Panc1 (cell line): ENCODE results near the gene SPATA32. TPM values are rescaled to one million over a fixed set of nuclear protein-coding genes. Genes with fewer than 3 reads are reported as not detected.

ENCODE experiments used
- ATAC-seq: fragments of 200-7000 bp; cut with Tn5 transposase; 2 replicates; pipeline ENCODE4 v1.9.1; 2020; ENCODE audit warnings: mild to moderate bottlenecking, moderate library complexity
- BruUV-seq: library from RNA; stranded (reverse); fragments of 400-500 nt; replicated peaks from 2 replicates; lab custom pipeline; 2021; lab: Mats Ljungman, UMichigan
- CTCF ChIA-PET: fragments of 300-600 bp; sonication (Branson Sonifier 250); formaldehyde crosslinking; loops from one replicate; lab custom pipeline; 2022; ENCODE audit warnings: antibody characterized with exemption; lab: Charles Lee
- POLR2A ChIA-PET: fragments of 300-600 bp; sonication (Branson Sonifier 250); formaldehyde crosslinking; loops from one replicate; lab custom pipeline; 2022; ENCODE audit warnings: antibody characterized with exemption; lab: Charles Lee
- DNase-seq: peaks from one replicate; pipeline ENCODE4 v3.0.0-alpha.2; 2010; ENCODE audit warnings: low read depth, low spot score
- H3K27ac ChIP-seq: 2 replicates; pipeline ENCODE4 v1.5.1; 2011; ENCODE audit warnings: mild to moderate bottlenecking, low read length, inconsistent platforms
- H3K27me3 ChIP-seq: fragments of 200-500 bp; sonication (Bioruptor generic); 2 replicates; pipeline ENCODE4 v1.6.0; 2014; ENCODE audit warnings: low read length, inconsistent platforms; ENCODE audit not compliant: control insufficient read depth, insufficient read depth
- H3K36me3 ChIP-seq: fragments of 200-500 bp; sonication (Bioruptor generic); 2 replicates; pipeline ENCODE4 v1.5.1; 2014; ENCODE audit warnings: inconsistent platforms, mild to moderate bottlenecking, low read length, moderate library complexity; ENCODE audit not compliant: control insufficient read depth, insufficient read depth
- H3K4me1 ChIP-seq: 2 replicates; pipeline ENCODE4 v1.5.1; 2011; ENCODE audit warnings: inconsistent platforms, mild to moderate bottlenecking, low read length, moderate library complexity; ENCODE audit not compliant: control insufficient read depth, insufficient read depth
- H3K4me3 ChIP-seq, 2 experiments: 2 replicates each; pipeline ENCODE4 v1.5.1; 2011 to 2012; ENCODE audit warnings: low read depth in 2 of 2, low read length in 2 of 2, mild to moderate bottlenecking in 2 of 2, inconsistent platforms in 1 of 2, moderate library complexity in 1 of 2
- H3K9me3 ChIP-seq: fragments of 200-500 bp; sonication (Bioruptor generic); 2 replicates; pipeline ENCODE4 v1.5.1; 2014; ENCODE audit warnings: low read depth, mild to moderate bottlenecking, inconsistent platforms, low read length, moderate library complexity; ENCODE audit not compliant: control insufficient read depth, insufficient read depth
- POLR2AphosphoS5 ChIP-seq: IDR thresholded peaks from 2 replicates; pipeline ENCODE4 v1.6.1; 2012; ENCODE audit warnings: mild to moderate bottlenecking, low read depth, low read length, moderate library complexity
- SIN3A ChIP-seq: IDR thresholded peaks from 2 replicates; pipeline ENCODE4 v1.6.1; 2012; ENCODE audit warnings: low read depth, mild to moderate bottlenecking, low read length, moderate library complexity, borderline replicate concordance; ENCODE audit not compliant: insufficient read depth
- TCF7L2 ChIP-seq: IDR thresholded peaks from 2 replicates; pipeline ENCODE4 v1.6.1; 2011; ENCODE audit warnings: mild to moderate bottlenecking, low read depth, low read length, inconsistent platforms
- in situ Hi-C: cut with HindIII; loops from 2 replicates; pipeline ENCODE4 v1.10.0; 2016; ENCODE audit warnings: low sequenced_read_pairs, low pct_unique_long_range_greater_than_20kb
- intact Hi-C: fragments of 100-400 bp; cut with micrococcal nuclease; formaldehyde crosslinking; loops from one replicate; pipeline ENCODE4 v1.10.0; 2022; ENCODE audit not compliant: unreplicated experiment
- total RNA-seq: library from RNA; stranded (reverse); gene quantifications from one replicate; pipeline ENCODE4 v1.2.1, GENCODE V29; 2021; ENCODE audit not compliant: unreplicated experiment
- TF ChIP-seq, protein P1 (sequence below): fragments of 450-650 bp; IDR thresholded peaks from 2 replicates; pipeline ENCODE4 v1.5.1; 2017; ENCODE audit warnings: mild to moderate bottlenecking
- TF ChIP-seq, protein P2 (sequence below), 2 experiments: IDR thresholded peaks; 2 replicates each; pipeline ENCODE4 v1.6.1; 2011 to 2012; ENCODE audit warnings: low read depth in 2 of 2, control low read depth in 1 of 2, low read length in 1 of 2, mild to moderate bottlenecking in 1 of 2, moderate library complexity in 1 of 2; ENCODE audit not compliant: insufficient read depth in 1 of 2

The SPATA32 gene
- total RNA-seq, 1 experiment from 2014 or later: 0.26 TPM

- DNase-seq (no peak), ATAC-seq (no peak)
- intact Hi-C loops (no loop called here), in situ Hi-C loops (no loop called here)
- peak overlapping the region; percentile 98 for H3K27ac ChIP-seq
- no peak overlapping the region for H3K4me3 ChIP-seq
- BruUV-seq: no TSS peak
- ChIA-PET CTCF (no interaction called here), POLR2A (interaction anchor here (0.8 kb wide), 1 partner anchor 18 kb away, joined by 3 read pairs; no protein-coding TSS in a partner anchor)
- no peaks in the 10 kb centered on the region for H3K9me3 ChIP-seq
- H3K27me3 ChIP-seq: no peaks in the 10 kb centered on the region
- TF ChIP-seq, protein P1, sequence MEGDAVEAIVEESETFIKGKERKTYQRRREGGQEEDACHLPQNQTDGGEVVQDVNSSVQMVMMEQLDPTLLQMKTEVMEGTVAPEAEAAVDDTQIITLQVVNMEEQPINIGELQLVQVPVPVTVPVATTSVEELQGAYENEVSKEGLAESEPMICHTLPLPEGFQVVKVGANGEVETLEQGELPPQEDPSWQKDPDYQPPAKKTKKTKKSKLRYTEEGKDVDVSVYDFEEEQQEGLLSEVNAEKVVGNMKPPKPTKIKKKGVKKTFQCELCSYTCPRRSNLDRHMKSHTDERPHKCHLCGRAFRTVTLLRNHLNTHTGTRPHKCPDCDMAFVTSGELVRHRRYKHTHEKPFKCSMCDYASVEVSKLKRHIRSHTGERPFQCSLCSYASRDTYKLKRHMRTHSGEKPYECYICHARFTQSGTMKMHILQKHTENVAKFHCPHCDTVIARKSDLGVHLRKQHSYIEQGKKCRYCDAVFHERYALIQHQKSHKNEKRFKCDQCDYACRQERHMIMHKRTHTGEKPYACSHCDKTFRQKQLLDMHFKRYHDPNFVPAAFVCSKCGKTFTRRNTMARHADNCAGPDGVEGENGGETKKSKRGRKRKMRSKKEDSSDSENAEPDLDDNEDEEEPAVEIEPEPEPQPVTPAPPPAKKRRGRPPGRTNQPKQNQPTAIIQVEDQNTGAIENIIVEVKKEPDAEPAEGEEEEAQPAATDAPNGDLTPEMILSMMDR: no peak
- TF ChIP-seq POLR2AphosphoS5: no peak
- TF ChIP-seq TCF7L2: no peak
- no peak for TF ChIP-seq SIN3A
- TF ChIP-seq, protein P2, sequence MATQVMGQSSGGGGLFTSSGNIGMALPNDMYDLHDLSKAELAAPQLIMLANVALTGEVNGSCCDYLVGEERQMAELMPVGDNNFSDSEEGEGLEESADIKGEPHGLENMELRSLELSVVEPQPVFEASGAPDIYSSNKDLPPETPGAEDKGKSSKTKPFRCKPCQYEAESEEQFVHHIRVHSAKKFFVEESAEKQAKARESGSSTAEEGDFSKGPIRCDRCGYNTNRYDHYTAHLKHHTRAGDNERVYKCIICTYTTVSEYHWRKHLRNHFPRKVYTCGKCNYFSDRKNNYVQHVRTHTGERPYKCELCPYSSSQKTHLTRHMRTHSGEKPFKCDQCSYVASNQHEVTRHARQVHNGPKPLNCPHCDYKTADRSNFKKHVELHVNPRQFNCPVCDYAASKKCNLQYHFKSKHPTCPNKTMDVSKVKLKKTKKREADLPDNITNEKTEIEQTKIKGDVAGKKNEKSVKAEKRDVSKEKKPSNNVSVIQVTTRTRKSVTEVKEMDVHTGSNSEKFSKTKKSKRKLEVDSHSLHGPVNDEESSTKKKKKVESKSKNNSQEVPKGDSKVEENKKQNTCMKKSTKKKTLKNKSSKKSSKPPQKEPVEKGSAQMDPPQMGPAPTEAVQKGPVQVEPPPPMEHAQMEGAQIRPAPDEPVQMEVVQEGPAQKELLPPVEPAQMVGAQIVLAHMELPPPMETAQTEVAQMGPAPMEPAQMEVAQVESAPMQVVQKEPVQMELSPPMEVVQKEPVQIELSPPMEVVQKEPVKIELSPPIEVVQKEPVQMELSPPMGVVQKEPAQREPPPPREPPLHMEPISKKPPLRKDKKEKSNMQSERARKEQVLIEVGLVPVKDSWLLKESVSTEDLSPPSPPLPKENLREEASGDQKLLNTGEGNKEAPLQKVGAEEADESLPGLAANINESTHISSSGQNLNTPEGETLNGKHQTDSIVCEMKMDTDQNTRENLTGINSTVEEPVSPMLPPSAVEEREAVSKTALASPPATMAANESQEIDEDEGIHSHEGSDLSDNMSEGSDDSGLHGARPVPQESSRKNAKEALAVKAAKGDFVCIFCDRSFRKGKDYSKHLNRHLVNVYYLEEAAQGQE (IDR thresholded peaks at IDR 0.05; ENCODE audit: insufficient read depth in 1 of 2, low read depth in 2 of 2, low read length in 1 of 2): no peak
- H3K36me3 ChIP-seq: peaks cover 6% of the 10 kb centered on the region; the same call in 1 of the 2 replicates
- peaks cover 71% of the 10 kb centered on the region for H3K4me1 ChIP-seq
Observed at GRCh38 chr17:45310380-45311324, 48.8 kb upstream of the SPATA32 start.

DNA sequence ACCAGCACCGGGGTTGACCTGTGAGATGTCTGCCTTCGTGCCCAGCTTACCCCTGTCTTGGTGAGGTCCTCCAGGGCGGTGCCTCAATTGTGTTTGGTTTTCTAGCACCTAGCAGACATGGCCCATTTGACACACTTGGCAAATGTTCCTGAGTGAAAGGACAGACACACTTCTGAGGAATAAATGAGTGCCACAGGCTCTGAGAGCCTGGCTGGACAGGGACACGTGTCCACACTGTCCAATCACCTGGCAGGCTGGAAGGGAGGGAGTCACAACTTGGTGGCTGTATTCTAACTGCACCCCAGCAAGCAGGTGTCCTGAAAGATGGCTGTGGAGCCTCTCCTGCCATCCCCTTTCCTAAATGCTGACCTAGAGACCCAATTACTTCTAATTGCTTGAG, 47.5 kb upstream of the SPATA32 start:
- H3K36me3 ChIP-seq: peaks cover 9% of the 10 kb centered on the region; the same call in 1 of the 2 replicates
- H3K9me3 ChIP-seq: no peaks in the 10 kb centered on the region
- H3K27me3 ChIP-seq: no peaks in the 10 kb centered on the region
- intact Hi-C loops (no loop called here), in situ Hi-C loops (no loop called here)
- ChIA-PET CTCF (interaction anchor here (0.6 kb wide), 1 partner anchor 67 kb away, joined by 3 read pairs; no protein-coding TSS in a partner anchor), POLR2A (no interaction called here)
- peaks cover 79% of the 10 kb centered on the region for H3K4me1 ChIP-seq
- ATAC-seq: no peak
- peak overlapping the region; percentile 58 for H3K27ac ChIP-seq
- TF ChIP-seq SIN3A: no peak
- TF ChIP-seq POLR2AphosphoS5: no peak
- TF ChIP-seq, protein P2 (IDR thresholded peaks at IDR 0.05; ENCODE audit: insufficient read depth in 1 of 2, low read depth in 2 of 2, low read length in 1 of 2): no peak
- TF ChIP-seq, protein P1: no peak
- TF ChIP-seq TCF7L2: no peak
- BruUV-seq: no TSS peak
- no peak overlapping the region for H3K4me3 ChIP-seq
- no peak for DNase-seq
